Lower lobe of right lung (tissue), 2 donors: ENCODE measurements around the gene RNF141. TPM values are rescaled to one million over a fixed set of nuclear protein-coding genes. Genes with fewer than 3 reads are reported as not detected.

Experiments used
- ATAC-seq, 2 donors: fragments of 200-7000 bp; cut with Tn5 transposase; one replicate each; pipeline ENCODE4 v1.9.1; 2020 to 2022; ENCODE audit warnings: mild to moderate bottlenecking in 2 of 2, moderate library complexity in 2 of 2
- DNase-seq: peaks from one replicate; pipeline ENCODE4 v3.0.0-alpha.2; 2020
- H3K27ac ChIP-seq: fragments of 200-600 bp; one replicate; pipeline ENCODE4 v1.8.0; 2022
- H3K27me3 ChIP-seq: fragments of 200-600 bp; one replicate; pipeline ENCODE4 v1.8.0; 2022; ENCODE audit warnings: low read depth
- H3K36me3 ChIP-seq: fragments of 200-600 bp; one replicate; pipeline ENCODE4 v1.8.0; 2022; ENCODE audit warnings: mild to moderate bottlenecking
- H3K4me1 ChIP-seq: fragments of 200-600 bp; one replicate; pipeline ENCODE4 v1.8.0; 2022
- H3K4me3 ChIP-seq: fragments of 200-600 bp; one replicate; pipeline ENCODE4 v1.8.0; 2022; ENCODE audit warnings: mild to moderate bottlenecking
- H3K9me3 ChIP-seq: fragments of 200-600 bp; one replicate; pipeline ENCODE4 v1.8.0; 2022
- intact Hi-C: fragments of 100-400 bp; cut with DNase I; formaldehyde crosslinking; loops from one replicate; pipeline ENCODE4 v1.11.0; 2022
- total RNA-seq: library from RNA; stranded (reverse); fragmentation: NEBNext Ultra II Directional; extraction: Animal tissue kit (Norgen Biotek cat#: 25700); gene quantifications from one replicate; pipeline ENCODE4 v1.2.1, GENCODE V29; 2021
- TF ChIP-seq, protein P1 (sequence below): fragments of 200-600 bp; IDR thresholded peaks from one replicate; pipeline ENCODE4 v1.8.0; 2022; ENCODE audit warnings: antibody characterized with exemption, mild to moderate bottlenecking
- donor health status: DM: no; HTN: yes; CAD: no; lungs with severe emphysema.

The RNF141 gene
- total RNA-seq, 1 donor from 2014 or later, result 55.2 TPM

DNA sequence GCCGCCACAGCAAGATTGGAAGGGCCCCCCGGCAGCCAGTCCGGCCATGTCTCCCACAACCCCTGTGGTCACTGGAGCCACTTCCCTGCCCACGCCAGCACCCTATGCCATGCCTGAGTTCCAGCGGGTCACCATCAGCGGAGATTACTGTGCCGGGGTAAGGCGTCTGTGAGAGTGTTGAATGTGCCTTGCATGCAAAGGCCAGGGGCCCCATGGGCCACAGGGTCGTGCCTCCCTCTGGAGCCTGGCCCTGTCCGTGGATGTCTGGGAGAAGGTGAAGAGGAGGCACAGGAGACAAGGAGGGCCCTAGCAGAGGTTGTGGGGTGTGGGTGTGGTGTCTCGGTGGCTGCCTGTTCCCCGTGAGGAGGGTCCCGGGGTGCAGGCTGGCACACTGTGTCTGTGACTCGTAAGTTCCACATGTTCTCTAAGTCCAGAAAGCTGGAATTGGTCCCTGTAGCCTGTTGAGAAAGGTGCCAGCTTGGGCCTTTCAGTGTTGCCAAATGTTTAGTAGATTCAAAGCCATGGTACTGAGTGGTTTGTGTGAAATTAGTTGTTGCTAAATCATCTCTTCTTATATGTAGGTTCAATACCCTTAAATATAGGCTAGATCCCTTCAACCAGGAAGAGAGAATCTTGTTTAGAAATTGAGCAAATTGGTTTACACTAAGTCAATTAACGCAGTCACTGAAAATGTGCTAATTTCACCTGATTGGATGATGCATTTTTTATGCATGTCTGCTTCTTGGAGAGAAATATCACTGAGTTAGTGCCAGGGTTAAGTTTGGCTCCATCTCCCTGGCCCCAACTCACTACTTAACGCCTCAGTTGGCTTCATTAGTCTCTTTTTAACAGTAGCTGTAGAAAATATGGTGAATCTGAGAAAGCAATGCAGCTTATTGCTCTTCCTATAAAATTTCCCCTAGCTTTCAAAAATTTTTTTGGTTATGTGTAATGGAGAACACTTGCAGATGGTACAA, 62.1 kb downstream of the RNF141 start:
- DNase-seq (no peak), ATAC-seq (no peak)
- H3K36me3 ChIP-seq, result peaks cover 14% of the 10 kb centered on the region
- intact Hi-C loops, result no loop called here
- no peaks in the 10 kb centered on the region for H3K9me3 ChIP-seq
- H3K4me3 ChIP-seq, result no peak overlapping the region
- no peaks in the 10 kb centered on the region for H3K4me1 ChIP-seq
- no peaks in the 10 kb centered on the region for H3K27me3 ChIP-seq
- H3K27ac ChIP-seq, result no peak overlapping the region
- TF ChIP-seq, protein P1, sequence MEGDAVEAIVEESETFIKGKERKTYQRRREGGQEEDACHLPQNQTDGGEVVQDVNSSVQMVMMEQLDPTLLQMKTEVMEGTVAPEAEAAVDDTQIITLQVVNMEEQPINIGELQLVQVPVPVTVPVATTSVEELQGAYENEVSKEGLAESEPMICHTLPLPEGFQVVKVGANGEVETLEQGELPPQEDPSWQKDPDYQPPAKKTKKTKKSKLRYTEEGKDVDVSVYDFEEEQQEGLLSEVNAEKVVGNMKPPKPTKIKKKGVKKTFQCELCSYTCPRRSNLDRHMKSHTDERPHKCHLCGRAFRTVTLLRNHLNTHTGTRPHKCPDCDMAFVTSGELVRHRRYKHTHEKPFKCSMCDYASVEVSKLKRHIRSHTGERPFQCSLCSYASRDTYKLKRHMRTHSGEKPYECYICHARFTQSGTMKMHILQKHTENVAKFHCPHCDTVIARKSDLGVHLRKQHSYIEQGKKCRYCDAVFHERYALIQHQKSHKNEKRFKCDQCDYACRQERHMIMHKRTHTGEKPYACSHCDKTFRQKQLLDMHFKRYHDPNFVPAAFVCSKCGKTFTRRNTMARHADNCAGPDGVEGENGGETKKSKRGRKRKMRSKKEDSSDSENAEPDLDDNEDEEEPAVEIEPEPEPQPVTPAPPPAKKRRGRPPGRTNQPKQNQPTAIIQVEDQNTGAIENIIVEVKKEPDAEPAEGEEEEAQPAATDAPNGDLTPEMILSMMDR, result no peak

DNA sequence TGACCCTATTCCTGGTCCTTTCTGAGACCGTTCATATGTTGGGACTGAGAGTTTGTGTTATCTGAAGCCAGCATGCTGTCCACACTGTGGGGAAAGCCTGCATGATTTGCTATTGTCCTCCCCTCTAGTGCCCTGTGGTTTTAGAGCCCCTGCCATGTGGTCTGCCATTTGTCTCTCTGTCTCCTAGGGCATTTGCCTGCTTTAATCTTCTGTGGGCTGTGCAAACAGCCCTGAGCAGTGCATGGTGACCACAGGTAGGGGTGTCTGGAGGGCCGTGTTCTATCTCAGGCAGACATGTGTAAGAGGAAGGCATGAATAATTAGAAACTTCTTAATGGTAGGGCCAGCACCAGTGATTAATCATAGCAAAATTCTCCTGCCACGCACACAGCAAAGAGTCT, 62.9 kb downstream of the RNF141 start:
- no peak for DNase-seq
- H3K27ac ChIP-seq, result no peak overlapping the region
- TF ChIP-seq, protein P1, result no peak

DNA sequence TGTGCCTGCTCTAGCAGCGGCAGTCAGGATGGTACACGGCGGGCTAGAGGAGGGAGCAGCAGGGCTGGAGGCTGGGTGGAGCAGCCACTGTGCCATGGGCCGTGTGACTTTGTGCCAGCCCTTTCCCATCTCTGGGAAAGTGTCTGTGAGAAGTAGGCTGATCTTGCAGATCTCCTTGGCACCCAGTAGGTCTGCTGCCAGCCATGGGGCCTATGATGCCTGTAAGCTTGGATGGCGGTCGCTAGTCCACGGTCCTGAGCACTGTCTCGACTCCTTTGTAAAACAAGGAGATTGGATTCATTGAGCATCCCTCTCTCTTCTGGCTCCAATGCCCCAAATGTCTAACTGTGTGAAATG, 63.3 kb downstream of the RNF141 start:
- H3K36me3 ChIP-seq, result peaks cover 11% of the 10 kb centered on the region
- no peak for DNase-seq
- H3K4me1 ChIP-seq, result no peaks in the 10 kb centered on the region
- no peaks in the 10 kb centered on the region for H3K9me3 ChIP-seq
- intact Hi-C loops, result no loop called here
- no peak for ATAC-seq
- no peaks in the 10 kb centered on the region for H3K27me3 ChIP-seq
- H3K27ac ChIP-seq, result no peak overlapping the region
- TF ChIP-seq, protein P1, result no peak
- H3K4me3 ChIP-seq, result no peak overlapping the region

More for the DNA sequence above, 62.9 kb downstream of the RNF141 start:
- ATAC-seq, result no peak
- Histone ChIP-seq H3K36me3 (peaks cover 11% of the 10 kb centered on the region), H3K27me3 (no peaks in the 10 kb centered on the region), H3K9me3 (no peaks in the 10 kb centered on the region), H3K4me3 (no peak overlapping the region), H3K4me1 (no peaks in the 10 kb centered on the region)
- intact Hi-C loops, result no loop called here

DNA sequence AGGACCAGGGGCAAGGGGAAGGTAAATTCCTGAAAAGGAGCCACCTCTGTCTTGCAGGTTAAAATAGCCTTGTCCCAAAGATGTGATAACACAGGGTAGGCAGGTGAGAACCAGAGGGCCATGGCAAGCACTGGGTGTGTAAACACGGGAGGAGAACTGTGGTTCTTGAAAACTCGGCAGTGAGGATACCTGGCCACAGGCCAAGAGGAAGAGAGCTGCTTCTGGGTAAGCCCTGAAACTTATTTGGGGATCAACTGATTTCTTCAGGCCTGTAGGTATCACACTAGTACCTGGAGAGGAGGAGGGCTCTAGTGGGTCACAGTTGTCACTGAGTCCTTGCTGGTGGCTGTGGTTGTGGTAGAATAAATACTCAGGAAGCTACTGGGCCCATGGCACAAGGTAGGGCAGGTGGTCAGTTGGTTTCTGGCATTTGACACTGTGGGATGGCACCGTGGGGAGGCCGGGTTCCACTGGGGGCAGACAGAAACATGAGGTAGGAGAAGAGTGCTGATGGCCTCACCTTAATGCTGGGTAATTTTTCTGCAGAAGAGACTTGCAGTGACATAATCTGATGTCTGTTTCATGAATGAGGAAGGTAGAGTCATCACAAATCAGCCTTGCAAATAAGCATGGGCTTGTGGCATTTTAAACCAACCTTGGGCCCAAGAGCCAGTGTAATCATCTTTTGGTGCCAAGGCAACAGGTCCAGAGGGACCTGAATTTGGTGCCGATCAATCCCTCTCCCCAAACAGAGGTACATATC, 63.9 kb downstream of the RNF141 start:
- H3K36me3 ChIP-seq, result peaks cover 11% of the 10 kb centered on the region
- H3K4me1 ChIP-seq, result no peaks in the 10 kb centered on the region
- TF ChIP-seq, protein P1, result no peak
- intact Hi-C loops, result no loop called here
- peak; percentile 60 for DNase-seq
- H3K9me3 ChIP-seq, result no peaks in the 10 kb centered on the region
- H3K27ac ChIP-seq, result no peak overlapping the region
- H3K27me3 ChIP-seq, result no peaks in the 10 kb centered on the region
- peak in 1 of 2 donors; percentile 9 for ATAC-seq
- H3K4me3 ChIP-seq, result no peak overlapping the region

DNA sequence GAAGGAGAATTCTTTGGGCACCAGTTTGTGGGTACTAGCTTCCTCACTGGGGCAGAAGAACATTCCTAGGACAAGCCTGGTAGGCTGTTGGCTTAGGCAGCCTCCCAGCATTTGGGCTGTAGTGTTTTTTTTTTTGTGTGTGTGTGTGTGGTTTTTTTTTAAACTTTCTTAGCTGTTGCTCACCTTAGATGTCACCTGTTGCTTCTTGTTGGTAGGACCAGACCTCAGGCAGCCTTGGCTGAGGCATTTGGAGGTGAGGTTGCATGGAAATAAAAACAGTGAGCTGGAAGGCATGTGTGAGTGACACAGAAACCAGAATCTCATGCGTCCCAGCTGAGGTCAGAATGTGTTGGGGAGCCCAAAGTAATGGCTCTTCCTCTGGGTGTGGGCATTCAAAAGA, 64.6 kb downstream of the RNF141 start:
- no peak overlapping the region for H3K27ac ChIP-seq
- H3K36me3 ChIP-seq, result peaks cover 5% of the 10 kb centered on the region
- no peaks in the 10 kb centered on the region for H3K9me3 ChIP-seq
- no peak for DNase-seq
- no peaks in the 10 kb centered on the region for H3K4me1 ChIP-seq
- intact Hi-C loops, result no loop called here
- TF ChIP-seq, protein P1, result no peak
- no peak overlapping the region for H3K4me3 ChIP-seq
- no peak for ATAC-seq
- H3K27me3 ChIP-seq, result no peaks in the 10 kb centered on the region
